ENCODE results near the gene MARK3. TPM values are rescaled to one million over a fixed set of nuclear protein-coding genes. Genes with fewer than 3 reads are reported as not detected.
"Not testable (repeated sequence)": the region's sequence is repeated elsewhere in the genome, so short reads cannot be mapped to it uniquely, and the experiment has no call there.

The MARK3 gene
- total RNA-seq, 4 donors from 2014 or later = 61.3 to 98.0 (median 78.8) TPM

DNA sequence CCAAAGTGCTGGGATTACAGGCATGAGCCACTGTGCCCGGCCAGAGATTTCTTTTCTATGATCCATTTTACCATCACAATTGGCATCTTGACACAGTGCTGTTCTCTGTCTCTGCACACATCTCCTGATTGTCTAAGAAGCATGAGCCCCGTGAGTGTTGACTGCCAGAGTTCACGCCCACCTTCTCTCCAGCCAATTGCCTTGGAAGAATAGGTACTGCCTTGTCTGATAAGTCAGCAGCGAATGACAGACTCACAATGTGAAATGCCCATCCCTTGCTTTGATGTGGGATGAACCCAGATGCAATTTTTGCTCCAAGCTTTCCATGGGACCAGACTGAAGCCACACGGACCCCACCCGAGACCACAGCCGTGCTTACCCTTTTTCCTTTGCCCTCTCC lies 31.9 kb upstream of the MARK3 start:
- intact Hi-C loops (cut with DNase I; ENCODE audit: low total_unique reads) (no loop called here), in situ Hi-C loops (cut with MboI; ENCODE audit: low pct_ligation_motif_present in 1 of 4, low pct_unique_long_range_greater_than_20kb in 1 of 4, low sequenced_read_pairs in 3 of 4) (no loop called here)
- Histone ChIP-seq H3K4me1 (no peaks in the 10 kb centered on the region), H3K4me3 (no peak overlapping the region), H3K36me3 (no peaks in the 10 kb centered on the region), H3K27ac (no peak overlapping the region), H3K27me3 (no peaks in the 10 kb centered on the region), H3K9me3 (no peaks in the 10 kb centered on the region)
- WGBS, 2 donors (ENCODE audit: low coverage in 1 of 2) = 78% methylated on average over 7 of the region's 7 CpGs; no CpG with 5 or more reads in 1 of the 2 donors
- TF ChIP-seq POLR2AphosphoS5 (IDR thresholded peaks at IDR 0.05) (no peak), CTCF (IDR thresholded peaks at IDR 0.05) (no peak), EP300 (IDR thresholded peaks at IDR 0.05; ENCODE audit: low read depth) (no peak), POLR2A (IDR thresholded peaks at IDR 0.05) (no peak)
- DNase-seq = no peak

GRCh38 chr14:103354141-103354540 lies 31.1 kb upstream of the MARK3 start:
- H3K27me3 ChIP-seq = no peaks in the 10 kb centered on the region
- no peaks in the 10 kb centered on the region for H3K4me1 ChIP-seq
- intact Hi-C loops (cut with DNase I; ENCODE audit: low total_unique reads) (no loop called here), in situ Hi-C loops (cut with MboI; ENCODE audit: low pct_ligation_motif_present in 1 of 4, low pct_unique_long_range_greater_than_20kb in 1 of 4, low sequenced_read_pairs in 3 of 4) (no loop called here)
- WGBS, 2 donors (ENCODE audit: low coverage in 1 of 2) = 61 to 80% methylated on average over 5 to 7 of the region's 7 CpGs
- H3K4me3 ChIP-seq = no peak overlapping the region
- DNase-seq = no peak
- no peaks in the 10 kb centered on the region for H3K9me3 ChIP-seq
- TF ChIP-seq EP300 (IDR thresholded peaks at IDR 0.05; ENCODE audit: low read depth) = no peak
- TF ChIP-seq CTCF (IDR thresholded peaks at IDR 0.05) = no peak
- no peak for TF ChIP-seq POLR2AphosphoS5 (IDR thresholded peaks at IDR 0.05)
- TF ChIP-seq POLR2A (IDR thresholded peaks at IDR 0.05) = no peak
- no peaks in the 10 kb centered on the region for H3K36me3 ChIP-seq
- H3K27ac ChIP-seq = no peak overlapping the region

GRCh38 chr14:103356024-103356682 lies 29.1 kb upstream of the MARK3 start:
- no peaks in the 10 kb centered on the region for H3K4me1 ChIP-seq
- WGBS, 2 donors (ENCODE audit: low coverage in 1 of 2) = 29 to 50% methylated on average over 4 to 9 of the region's 9 CpGs
- DNase-seq = no peak
- intact Hi-C loops (cut with DNase I; ENCODE audit: low total_unique reads) (no loop called here), in situ Hi-C loops (cut with MboI; ENCODE audit: low pct_ligation_motif_present in 1 of 4, low pct_unique_long_range_greater_than_20kb in 1 of 4, low sequenced_read_pairs in 3 of 4) (no loop called here)
- TF ChIP-seq POLR2AphosphoS5 (IDR thresholded peaks at IDR 0.05) = no peak
- no peak for TF ChIP-seq POLR2A (IDR thresholded peaks at IDR 0.05)
- TF ChIP-seq CTCF (IDR thresholded peaks at IDR 0.05) = no peak
- no peak for TF ChIP-seq EP300 (IDR thresholded peaks at IDR 0.05; ENCODE audit: low read depth)
- H3K9me3 ChIP-seq = no peaks in the 10 kb centered on the region
- H3K27me3 ChIP-seq = no peaks in the 10 kb centered on the region
- no peak overlapping the region for H3K27ac ChIP-seq
- H3K36me3 ChIP-seq = no peaks in the 10 kb centered on the region
- H3K4me3 ChIP-seq = no peak overlapping the region

DNA sequence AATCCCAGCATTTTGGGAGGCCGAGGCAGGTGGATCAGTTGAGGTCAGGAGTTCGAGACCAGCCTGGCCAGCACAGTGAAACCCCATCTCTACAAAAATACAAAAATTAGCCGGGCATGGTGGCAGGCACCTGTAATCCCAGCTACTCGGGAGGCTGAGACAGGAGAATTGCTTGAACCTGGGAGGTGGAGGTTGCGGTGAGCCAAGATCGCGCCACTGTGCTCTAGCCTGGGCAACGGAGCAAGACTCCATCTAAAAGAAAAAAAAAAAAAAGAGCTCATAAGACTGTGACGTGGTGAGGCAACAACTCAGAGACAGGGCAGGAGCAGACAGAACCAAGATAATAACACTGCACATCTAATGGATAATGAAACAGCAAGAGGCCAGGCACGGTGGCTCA lies 27.7 kb upstream of the MARK3 start:
- in situ Hi-C loops (cut with MboI; ENCODE audit: low pct_ligation_motif_present in 1 of 4, low pct_unique_long_range_greater_than_20kb in 1 of 4, low sequenced_read_pairs in 3 of 4); H3K27me3 ChIP-seq; DNase-seq; H3K9me3 ChIP-seq; H3K4me3 ChIP-seq; intact Hi-C loops (cut with DNase I; ENCODE audit: low total_unique reads); H3K36me3 ChIP-seq; H3K27ac ChIP-seq; H3K4me1 ChIP-seq: not testable (repeated sequence)
- 91 to 94% methylated on average over 5 to 10 of the region's 10 CpGs for WGBS, 2 donors (ENCODE audit: low coverage in 1 of 2)

DNA sequence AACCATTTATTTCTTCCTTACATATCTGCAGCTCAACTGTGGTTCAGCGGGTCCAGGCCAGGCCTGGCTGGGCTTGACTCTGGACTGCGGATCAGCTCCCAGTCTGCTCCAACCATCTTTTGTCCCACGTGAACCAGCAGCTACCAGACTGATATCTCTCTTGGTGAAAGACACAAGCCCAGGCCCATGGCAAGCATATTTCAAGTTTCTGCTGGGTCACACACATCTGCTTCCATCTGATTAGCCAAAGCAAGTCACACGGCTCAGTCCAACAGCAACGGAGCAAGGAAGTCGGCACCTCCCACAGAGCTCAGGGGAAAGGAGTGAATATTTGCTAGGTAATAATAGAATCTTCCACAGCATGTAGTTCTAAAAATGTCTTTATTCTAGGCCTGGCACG lies 24.7 kb upstream of the MARK3 start:
- in situ Hi-C loops (cut with MboI; ENCODE audit: low pct_ligation_motif_present in 1 of 4, low pct_unique_long_range_greater_than_20kb in 1 of 4, low sequenced_read_pairs in 3 of 4) = no loop called here
- 85 to 100% methylated on average over 1 to 7 of the region's 7 CpGs for WGBS, 2 donors (ENCODE audit: low coverage in 1 of 2)
- intact Hi-C loops (cut with DNase I; ENCODE audit: low total_unique reads) = no loop called here
- DNase-seq = no peak
- TF ChIP-seq CTCF (IDR thresholded peaks at IDR 0.05) (no peak), POLR2A (IDR thresholded peaks at IDR 0.05) (no peak), POLR2AphosphoS5 (IDR thresholded peaks at IDR 0.05) (no peak), EP300 (IDR thresholded peaks at IDR 0.05; ENCODE audit: low read depth) (no peak)
- no peaks in the 10 kb centered on the region for H3K27me3 ChIP-seq
- H3K4me1 ChIP-seq = no peaks in the 10 kb centered on the region
- H3K36me3 ChIP-seq = no peaks in the 10 kb centered on the region
- H3K27ac ChIP-seq = no peak overlapping the region
- H3K9me3 ChIP-seq = peaks cover 3 to 13% of the 10 kb centered on the region in 2 donors
- no peak overlapping the region for H3K4me3 ChIP-seq
